DMS53 treated with DMSO at 0.1 percent for 48 hours (cell line): ENCODE results near the gene TMEM247.
"Not testable (repeated sequence)": the region's sequence is repeated elsewhere in the genome, so short reads cannot be mapped to it uniquely, and the experiment has no call there.

Experiments
- DNase-seq: peaks from one replicate; lab custom pipeline; 2025; ENCODE audit not compliant: unreplicated experiment; lab: John Stamatoyannopoulos, UW

The TMEM247 gene

GRCh38 chr2:46509804-46510203 lies 30.4 kb downstream of the TMEM247 start:
- DNase-seq: no peak

GRCh38 chr2:46510598-46511177 lies 31.3 kb downstream of the TMEM247 start:
- DNase-seq: no peak

- DNase-seq: no peak
Observed at GRCh38 chr2:46512185-46512584, 32.8 kb downstream of the TMEM247 start.

GRCh38 chr2:46514738-46515137 lies 35.4 kb downstream of the TMEM247 start:
- DNase-seq: no peak

GRCh38 chr2:46517485-46517884 lies 38.1 kb downstream of the TMEM247 start:
- DNase-seq: no peak

- no peak for DNase-seq
Observed at GRCh38 chr2:46518861-46519260, 39.5 kb downstream of the TMEM247 start.

- DNase-seq: no peak
Observed at GRCh38 chr2:46519265-46519664, 39.9 kb downstream of the TMEM247 start.

- DNase-seq: no peak
Observed at GRCh38 chr2:46520130-46520711, 40.9 kb downstream of the TMEM247 start.

GRCh38 chr2:46521215-46521683 lies 41.9 kb downstream of the TMEM247 start:
- no peak for DNase-seq

GRCh38 chr2:46522385-46522784 lies 43.0 kb downstream of the TMEM247 start:
- DNase-seq: not testable (repeated sequence)

GRCh38 chr2:46525522-46526155 lies 46.3 kb downstream of the TMEM247 start:
- DNase-seq: no peak

GRCh38 chr2:46528880-46529279 lies 49.5 kb downstream of the TMEM247 start:
- no peak for DNase-seq

- DNase-seq: no peak
Observed at GRCh38 chr2:46530639-46531038, 51.3 kb downstream of the TMEM247 start.

- no peak for DNase-seq
Observed at GRCh38 chr2:46531863-46532262, 52.5 kb downstream of the TMEM247 start.
